Astrocyte of the cerebellum (primary cell): ENCODE measurements around the gene BTNL2.

Experiments used
- DNase-seq: peaks from one replicate; pipeline ENCODE4 v3.0.0-alpha.2; 2011; ENCODE audit warnings: low read depth
- H3K4me3 ChIP-seq: 2 replicates; pipeline ENCODE4 v1.5.1; 2011; ENCODE audit warnings: mild to moderate bottlenecking, low read depth, low read length, moderate library complexity
- in situ Hi-C: cut with HindIII; loops from 2 replicates; pipeline ENCODE4 v1.10.0; 2017; ENCODE audit warnings: low sequenced_read_pairs
- TF ChIP-seq, protein P1 (sequence below): IDR thresholded peaks from 2 replicates; pipeline ENCODE4 v1.5.1; 2012; ENCODE audit warnings: low read length, low read depth, moderate library complexity, mild to moderate bottlenecking; ENCODE audit errors: missing control alignments

The BTNL2 gene, protein sequence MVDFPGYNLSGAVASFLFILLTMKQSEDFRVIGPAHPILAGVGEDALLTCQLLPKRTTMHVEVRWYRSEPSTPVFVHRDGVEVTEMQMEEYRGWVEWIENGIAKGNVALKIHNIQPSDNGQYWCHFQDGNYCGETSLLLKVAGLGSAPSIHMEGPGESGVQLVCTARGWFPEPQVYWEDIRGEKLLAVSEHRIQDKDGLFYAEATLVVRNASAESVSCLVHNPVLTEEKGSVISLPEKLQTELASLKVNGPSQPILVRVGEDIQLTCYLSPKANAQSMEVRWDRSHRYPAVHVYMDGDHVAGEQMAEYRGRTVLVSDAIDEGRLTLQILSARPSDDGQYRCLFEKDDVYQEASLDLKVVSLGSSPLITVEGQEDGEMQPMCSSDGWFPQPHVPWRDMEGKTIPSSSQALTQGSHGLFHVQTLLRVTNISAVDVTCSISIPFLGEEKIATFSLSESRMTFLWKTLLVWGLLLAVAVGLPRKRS

DNA sequence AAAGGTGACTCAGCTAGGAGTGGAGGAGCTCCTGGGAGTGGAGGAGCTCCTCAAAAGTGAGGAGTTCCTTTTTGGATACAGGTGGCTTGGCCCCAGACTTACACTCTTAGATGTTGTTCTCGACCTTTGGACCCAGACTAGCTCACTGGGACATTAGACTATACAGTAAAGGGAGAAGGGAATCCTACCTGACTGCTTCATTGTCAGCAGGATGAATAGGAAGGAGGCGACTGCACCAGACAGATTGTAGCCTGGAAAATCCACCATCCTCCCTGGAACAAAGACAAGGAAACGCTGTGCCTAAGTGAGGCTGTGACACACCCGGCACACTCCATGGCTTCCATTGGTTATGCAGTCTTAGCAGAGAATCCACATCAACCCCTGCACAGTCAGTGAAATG, at the start of gene BTNL2:
BTNL2 (minus strand) TSS at position 325 of the 400 bp plus-strand sequence; CDS start at position 267, 58 bp downstream.
- in situ Hi-C loops = no loop called here
- H3K4me3 ChIP-seq = no peak within 1 kb of the TSS
- DNase-seq = no peak
- TF ChIP-seq, protein P1, sequence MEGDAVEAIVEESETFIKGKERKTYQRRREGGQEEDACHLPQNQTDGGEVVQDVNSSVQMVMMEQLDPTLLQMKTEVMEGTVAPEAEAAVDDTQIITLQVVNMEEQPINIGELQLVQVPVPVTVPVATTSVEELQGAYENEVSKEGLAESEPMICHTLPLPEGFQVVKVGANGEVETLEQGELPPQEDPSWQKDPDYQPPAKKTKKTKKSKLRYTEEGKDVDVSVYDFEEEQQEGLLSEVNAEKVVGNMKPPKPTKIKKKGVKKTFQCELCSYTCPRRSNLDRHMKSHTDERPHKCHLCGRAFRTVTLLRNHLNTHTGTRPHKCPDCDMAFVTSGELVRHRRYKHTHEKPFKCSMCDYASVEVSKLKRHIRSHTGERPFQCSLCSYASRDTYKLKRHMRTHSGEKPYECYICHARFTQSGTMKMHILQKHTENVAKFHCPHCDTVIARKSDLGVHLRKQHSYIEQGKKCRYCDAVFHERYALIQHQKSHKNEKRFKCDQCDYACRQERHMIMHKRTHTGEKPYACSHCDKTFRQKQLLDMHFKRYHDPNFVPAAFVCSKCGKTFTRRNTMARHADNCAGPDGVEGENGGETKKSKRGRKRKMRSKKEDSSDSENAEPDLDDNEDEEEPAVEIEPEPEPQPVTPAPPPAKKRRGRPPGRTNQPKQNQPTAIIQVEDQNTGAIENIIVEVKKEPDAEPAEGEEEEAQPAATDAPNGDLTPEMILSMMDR = no peak

DNA sequence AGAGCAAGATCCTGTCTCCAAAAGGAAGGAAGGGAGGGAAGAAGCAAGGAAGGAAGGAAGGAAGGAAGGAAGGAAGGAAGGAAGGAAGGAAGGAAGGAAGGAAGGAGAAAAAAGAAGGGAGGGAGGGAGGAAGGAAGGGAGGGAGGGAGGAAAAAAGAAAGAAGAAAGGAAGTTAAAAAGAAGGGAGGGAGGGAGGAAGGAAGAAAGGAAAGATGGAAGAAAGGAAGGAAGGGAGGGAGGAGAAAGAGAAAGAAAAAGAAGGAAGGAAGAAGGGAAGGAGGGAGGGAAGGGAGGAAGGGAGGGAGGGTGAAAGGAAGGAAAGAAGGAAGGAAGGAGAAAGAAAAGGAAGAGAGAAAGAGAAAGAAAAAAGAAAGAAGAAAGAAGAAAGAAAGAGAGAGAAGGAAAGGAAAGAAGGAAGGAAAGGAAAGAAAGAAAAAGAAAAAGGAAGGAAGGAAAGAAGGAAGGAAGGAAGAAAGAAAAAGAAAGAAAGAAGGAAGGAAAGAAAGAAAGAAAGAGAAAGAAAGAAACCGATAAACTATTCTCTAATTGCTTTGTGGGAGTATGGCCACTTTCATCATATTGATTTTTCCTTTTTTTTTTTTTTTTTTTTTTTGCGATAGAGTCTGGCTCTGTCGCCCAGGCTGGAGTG, 42.2 kb upstream of the BTNL2 start:
- TF ChIP-seq, protein P1 = no peak
- no peak for DNase-seq
- in situ Hi-C loops = no loop called here
- no peak overlapping the region for H3K4me3 ChIP-seq

DNA sequence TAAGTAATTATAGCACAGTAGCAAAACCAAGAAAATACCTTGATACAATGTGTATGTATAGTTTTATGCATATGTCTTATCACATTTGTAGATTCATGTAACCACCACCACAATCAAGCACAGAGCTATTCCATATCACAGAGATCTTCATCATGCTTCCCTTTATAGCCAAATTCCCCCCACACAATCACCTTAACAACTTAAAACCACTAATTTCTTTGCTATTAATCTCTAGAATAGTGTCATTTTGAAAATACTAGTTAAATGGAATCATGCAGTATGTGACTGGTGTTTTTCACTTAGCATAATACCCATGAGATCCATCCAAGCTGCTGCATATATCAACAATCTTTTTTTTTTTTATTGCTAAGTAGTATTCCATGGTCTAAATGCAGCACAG, 41.0 kb upstream of the BTNL2 start:
- in situ Hi-C loops = no loop called here
- TF ChIP-seq, protein P1 = no peak
- DNase-seq = no peak
- H3K4me3 ChIP-seq = no peak overlapping the region

DNA sequence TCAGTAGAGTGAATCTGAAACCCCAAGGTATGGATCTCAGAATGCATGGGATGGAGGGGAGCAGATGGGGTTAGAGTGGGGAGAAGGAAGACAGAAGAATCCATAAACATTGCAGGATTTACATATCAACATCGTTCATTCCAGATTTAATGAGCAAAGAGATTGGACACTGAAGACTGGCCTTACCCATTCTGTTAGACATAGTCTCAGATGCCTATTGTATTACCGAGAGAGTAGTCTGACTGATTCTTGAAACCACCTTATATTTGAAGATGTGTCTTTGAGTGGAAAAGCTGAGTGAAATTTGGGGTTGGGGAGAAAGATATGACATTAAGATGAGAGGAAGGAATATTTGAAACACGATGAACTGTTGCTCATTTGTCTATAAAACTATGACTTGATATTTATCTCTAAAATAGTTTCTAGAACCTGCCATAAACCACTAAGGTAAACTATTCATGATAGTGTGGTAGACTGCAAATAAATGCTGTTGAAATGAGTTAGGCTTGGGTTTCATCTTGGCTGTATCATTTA, 38.4 kb upstream of the BTNL2 start:
- in situ Hi-C loops = no loop called here
- TF ChIP-seq, protein P1 = no peak
- H3K4me3 ChIP-seq = no peak overlapping the region
- DNase-seq = no peak

DNA sequence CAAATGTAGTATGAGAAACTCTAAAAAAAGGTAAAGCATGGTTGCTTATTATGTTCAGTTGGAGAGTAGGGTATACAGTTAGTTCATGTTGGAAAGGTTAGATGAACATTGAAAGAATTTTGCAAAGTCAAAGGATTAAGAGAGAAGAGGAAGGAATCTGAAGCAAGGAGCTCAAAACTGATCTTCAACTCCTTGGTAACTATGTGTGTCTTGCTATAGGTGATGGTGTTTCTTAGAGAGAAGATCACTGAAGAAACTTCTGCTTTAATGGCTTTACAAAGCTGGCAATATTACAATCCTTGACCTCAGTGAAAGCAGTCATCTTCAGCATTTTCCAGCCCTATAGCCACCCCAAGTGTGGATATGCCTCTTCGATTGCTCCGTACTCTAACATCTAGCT, 37.5 kb upstream of the BTNL2 start:
- in situ Hi-C loops = no loop called here
- H3K4me3 ChIP-seq = no peak overlapping the region

DNA sequence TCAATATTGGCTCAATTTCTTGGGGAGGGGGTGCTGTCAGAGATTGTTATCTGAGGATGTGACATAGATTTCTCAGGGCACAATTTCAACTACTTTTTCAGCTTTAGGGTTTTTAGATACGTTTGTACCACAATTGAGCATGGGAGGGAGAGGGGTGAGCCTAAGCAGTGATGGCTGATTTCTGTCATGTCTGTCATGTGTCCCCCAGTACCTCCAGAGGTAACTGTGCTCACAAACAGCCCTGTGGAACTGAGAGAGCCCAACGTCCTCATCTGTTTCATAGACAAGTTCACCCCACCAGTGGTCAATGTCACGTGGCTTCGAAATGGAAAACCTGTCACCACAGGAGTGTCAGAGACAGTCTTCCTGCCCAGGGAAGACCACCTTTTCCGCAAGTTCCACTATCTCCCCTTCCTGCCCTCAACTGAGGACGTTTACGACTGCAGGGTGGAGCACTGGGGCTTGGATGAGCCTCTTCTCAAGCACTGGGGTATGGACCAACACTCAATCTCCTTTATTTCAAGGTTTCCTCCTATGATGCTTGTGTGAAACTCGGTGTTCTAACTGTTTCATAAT, 36.1 kb upstream of the BTNL2 start:
- no peak for DNase-seq
- in situ Hi-C loops = no loop called here
- TF ChIP-seq, protein P1 = no peak
- no peak overlapping the region for H3K4me3 ChIP-seq

More for the DNA sequence above, 37.5 kb upstream of the BTNL2 start:
- no peak for DNase-seq
- TF ChIP-seq, protein P1 = no peak
